ENCODE measurements around the gene CRNKL1. TPM values are rescaled to one million over a fixed set of nuclear protein-coding genes. Genes with fewer than 3 reads are reported as not detected.

CRNKL1 gene
- total RNA-seq, 4 donors from 2014 or later: 12.3 to 22.1 (median 15.6) TPM

DNA sequence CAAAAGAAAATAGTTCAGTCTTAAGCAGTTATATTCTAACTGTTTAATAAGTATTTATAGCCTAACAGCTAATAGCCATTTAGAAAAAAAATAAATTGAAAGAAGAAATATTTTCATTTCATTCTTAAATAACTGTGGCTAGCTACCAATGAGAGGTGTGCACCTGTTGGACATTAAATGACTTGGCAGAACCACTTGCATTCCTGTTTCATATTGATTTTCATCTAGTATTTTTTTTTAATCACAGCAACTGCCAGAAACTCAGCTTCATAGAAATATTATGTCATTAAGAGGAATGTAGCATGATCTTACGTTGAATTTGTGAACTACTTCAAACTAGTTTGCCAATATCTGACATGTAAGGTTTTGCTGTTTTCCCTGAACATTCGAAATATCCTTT lies 25.0 kb downstream of the CRNKL1 start:
- no peak for DNase-seq
- TF ChIP-seq, protein P1, sequence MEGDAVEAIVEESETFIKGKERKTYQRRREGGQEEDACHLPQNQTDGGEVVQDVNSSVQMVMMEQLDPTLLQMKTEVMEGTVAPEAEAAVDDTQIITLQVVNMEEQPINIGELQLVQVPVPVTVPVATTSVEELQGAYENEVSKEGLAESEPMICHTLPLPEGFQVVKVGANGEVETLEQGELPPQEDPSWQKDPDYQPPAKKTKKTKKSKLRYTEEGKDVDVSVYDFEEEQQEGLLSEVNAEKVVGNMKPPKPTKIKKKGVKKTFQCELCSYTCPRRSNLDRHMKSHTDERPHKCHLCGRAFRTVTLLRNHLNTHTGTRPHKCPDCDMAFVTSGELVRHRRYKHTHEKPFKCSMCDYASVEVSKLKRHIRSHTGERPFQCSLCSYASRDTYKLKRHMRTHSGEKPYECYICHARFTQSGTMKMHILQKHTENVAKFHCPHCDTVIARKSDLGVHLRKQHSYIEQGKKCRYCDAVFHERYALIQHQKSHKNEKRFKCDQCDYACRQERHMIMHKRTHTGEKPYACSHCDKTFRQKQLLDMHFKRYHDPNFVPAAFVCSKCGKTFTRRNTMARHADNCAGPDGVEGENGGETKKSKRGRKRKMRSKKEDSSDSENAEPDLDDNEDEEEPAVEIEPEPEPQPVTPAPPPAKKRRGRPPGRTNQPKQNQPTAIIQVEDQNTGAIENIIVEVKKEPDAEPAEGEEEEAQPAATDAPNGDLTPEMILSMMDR (IDR thresholded peaks at IDR 0.05): no peak
- TF ChIP-seq EP300 (IDR thresholded peaks at IDR 0.05; ENCODE audit: low read depth) (no peak), POLR2AphosphoS5 (IDR thresholded peaks at IDR 0.05) (no peak), POLR2A (IDR thresholded peaks at IDR 0.05) (no peak)
- Histone ChIP-seq H3K4me1 (no peaks in the 10 kb centered on the region), H3K4me3 (no peak overlapping the region), H3K36me3 (peaks cover 0 to 69% (median 7%) of the 10 kb centered on the region in 4 donors), H3K27me3 (no peaks in the 10 kb centered on the region), H3K9me3 (no peaks in the 10 kb centered on the region), H3K27ac (no peak overlapping the region)
- in situ Hi-C loops (cut with MboI; ENCODE audit: low pct_ligation_motif_present in 1 of 4, low pct_unique_long_range_greater_than_20kb in 1 of 4, low sequenced_read_pairs in 3 of 4): no loop called here
- intact Hi-C loops (cut with DNase I; ENCODE audit: low total_unique reads): no loop called here
- 92 to 100% methylated on average over 2 of the region's 2 CpGs for WGBS, 2 donors (ENCODE audit: low coverage in 1 of 2)

GRCh38 chr20:20024942-20025341 lies 27.3 kb downstream of the CRNKL1 start:
- intact Hi-C loops (cut with DNase I; ENCODE audit: low total_unique reads): no loop called here
- TF ChIP-seq POLR2A (IDR thresholded peaks at IDR 0.05): no peak
- no peak for TF ChIP-seq POLR2AphosphoS5 (IDR thresholded peaks at IDR 0.05)
- TF ChIP-seq EP300 (IDR thresholded peaks at IDR 0.05; ENCODE audit: low read depth): no peak
- TF ChIP-seq, protein P1 (IDR thresholded peaks at IDR 0.05): no peak
- in situ Hi-C loops (cut with MboI; ENCODE audit: low pct_ligation_motif_present in 1 of 4, low pct_unique_long_range_greater_than_20kb in 1 of 4, low sequenced_read_pairs in 3 of 4): no loop called here
- Histone ChIP-seq H3K27me3 (no peaks in the 10 kb centered on the region), H3K9me3 (no peaks in the 10 kb centered on the region), H3K4me3 (no peak overlapping the region), H3K4me1 (no peaks in the 10 kb centered on the region), H3K36me3 (peaks cover 0 to 47% (median 6%) of the 10 kb centered on the region in 4 donors), H3K27ac (no peak overlapping the region)
- no peak for DNase-seq

GRCh38 chr20:20023395-20023794 lies 28.9 kb downstream of the CRNKL1 start:
- WGBS, 2 donors (ENCODE audit: low coverage in 1 of 2): 86 to 94% methylated on average over 3 of the region's 3 CpGs
- intact Hi-C loops (cut with DNase I; ENCODE audit: low total_unique reads): no loop called here
- no peak overlapping the region for H3K27ac ChIP-seq
- in situ Hi-C loops (cut with MboI; ENCODE audit: low pct_ligation_motif_present in 1 of 4, low pct_unique_long_range_greater_than_20kb in 1 of 4, low sequenced_read_pairs in 3 of 4): no loop called here
- TF ChIP-seq, protein P1 (IDR thresholded peaks at IDR 0.05): no peak
- no peak for TF ChIP-seq POLR2A (IDR thresholded peaks at IDR 0.05)
- no peak for TF ChIP-seq POLR2AphosphoS5 (IDR thresholded peaks at IDR 0.05)
- TF ChIP-seq EP300 (IDR thresholded peaks at IDR 0.05; ENCODE audit: low read depth): no peak
- H3K4me3 ChIP-seq: no peak overlapping the region
- H3K9me3 ChIP-seq: no peaks in the 10 kb centered on the region
- no peaks in the 10 kb centered on the region for H3K27me3 ChIP-seq
- peaks cover 8 to 14% (median 12%) of the 10 kb centered on the region in 4 donors for H3K4me1 ChIP-seq
- H3K36me3 ChIP-seq: peaks cover 0 to 33% (median 6%) of the 10 kb centered on the region in 4 donors
- no peak for DNase-seq

- peaks cover 0 to 27% (median 3%) of the 10 kb centered on the region in 4 donors for H3K36me3 ChIP-seq
- H3K27ac ChIP-seq: no peak overlapping the region
- TF ChIP-seq POLR2AphosphoS5 (IDR thresholded peaks at IDR 0.05) (no peak), POLR2A (IDR thresholded peaks at IDR 0.05) (no peak), EP300 (IDR thresholded peaks at IDR 0.05; ENCODE audit: low read depth) (no peak)
- TF ChIP-seq, protein P1 (IDR thresholded peaks at IDR 0.05): no peak
- no peak overlapping the region for H3K4me3 ChIP-seq
- no peaks in the 10 kb centered on the region for H3K9me3 ChIP-seq
- in situ Hi-C loops (cut with MboI; ENCODE audit: low pct_ligation_motif_present in 1 of 4, low pct_unique_long_range_greater_than_20kb in 1 of 4, low sequenced_read_pairs in 3 of 4): no loop called here
- no peak for DNase-seq
- intact Hi-C loops (cut with DNase I; ENCODE audit: low total_unique reads): no loop called here
- H3K27me3 ChIP-seq: no peaks in the 10 kb centered on the region
- peaks cover 14 to 21% (median 19%) of the 10 kb centered on the region in 4 donors for H3K4me1 ChIP-seq
These were observed 29.8 kb downstream of the CRNKL1 start for GRCh38 chr20:20022498-20022897.

Data from transverse colon (tissue), 4 donors.